ENCODE results near the gene ZNF3.
"Not testable (repeated sequence)": the region's sequence is repeated elsewhere in the genome, so short reads cannot be mapped to it uniquely, and the experiment has no call there.

ZNF3 gene

GRCh38 chr7:100081535-100082102 lies at the start of gene ZNF3:
ZNF3 (minus strand) TSS chr7:100081723; CDS start chr7:100077357, 4,366 bp downstream.
- peak; percentile 80 for DNase-seq

GRCh38 chr7:100130608-100131453 lies 49.3 kb upstream of the ZNF3 start:
- DNase-seq = no peak

DNA sequence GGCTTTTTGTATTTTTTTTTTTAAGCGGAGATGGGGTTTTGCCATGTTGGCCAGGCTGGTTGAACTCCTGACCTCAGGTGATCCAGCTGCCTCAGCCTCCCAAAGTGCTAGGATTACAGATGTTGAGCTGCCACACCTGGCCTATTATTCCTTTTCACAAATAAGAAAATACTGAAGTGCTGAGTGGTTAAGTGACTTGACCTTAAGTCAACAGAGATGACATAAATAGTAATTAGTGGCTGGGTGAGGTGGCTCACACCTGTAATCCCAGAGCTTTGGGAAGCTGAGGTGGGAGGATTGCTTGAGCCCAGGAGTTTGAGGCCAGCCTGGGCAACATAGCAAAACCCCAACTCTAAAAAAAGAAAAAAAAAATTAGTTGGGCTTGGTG lies 48.7 kb upstream of the ZNF3 start:
- not testable (repeated sequence) for DNase-seq

DNA sequence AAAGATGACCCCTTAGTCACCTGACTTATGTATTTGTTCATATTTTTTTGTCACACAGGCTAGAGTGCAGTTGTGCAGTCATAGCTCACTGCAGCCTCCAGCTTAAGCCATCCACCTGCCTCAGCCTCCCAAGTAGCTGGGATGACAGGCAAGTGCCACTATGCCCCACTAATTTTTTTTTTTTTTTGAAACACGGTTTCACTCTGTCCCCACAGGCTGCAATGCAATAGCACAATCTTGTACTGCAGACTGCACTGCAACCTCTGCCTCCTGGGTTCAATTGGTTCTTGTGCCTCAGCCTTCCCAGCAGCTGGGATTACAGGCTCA lies 47.1 kb upstream of the ZNF3 start:
- DNase-seq = no peak

DNA sequence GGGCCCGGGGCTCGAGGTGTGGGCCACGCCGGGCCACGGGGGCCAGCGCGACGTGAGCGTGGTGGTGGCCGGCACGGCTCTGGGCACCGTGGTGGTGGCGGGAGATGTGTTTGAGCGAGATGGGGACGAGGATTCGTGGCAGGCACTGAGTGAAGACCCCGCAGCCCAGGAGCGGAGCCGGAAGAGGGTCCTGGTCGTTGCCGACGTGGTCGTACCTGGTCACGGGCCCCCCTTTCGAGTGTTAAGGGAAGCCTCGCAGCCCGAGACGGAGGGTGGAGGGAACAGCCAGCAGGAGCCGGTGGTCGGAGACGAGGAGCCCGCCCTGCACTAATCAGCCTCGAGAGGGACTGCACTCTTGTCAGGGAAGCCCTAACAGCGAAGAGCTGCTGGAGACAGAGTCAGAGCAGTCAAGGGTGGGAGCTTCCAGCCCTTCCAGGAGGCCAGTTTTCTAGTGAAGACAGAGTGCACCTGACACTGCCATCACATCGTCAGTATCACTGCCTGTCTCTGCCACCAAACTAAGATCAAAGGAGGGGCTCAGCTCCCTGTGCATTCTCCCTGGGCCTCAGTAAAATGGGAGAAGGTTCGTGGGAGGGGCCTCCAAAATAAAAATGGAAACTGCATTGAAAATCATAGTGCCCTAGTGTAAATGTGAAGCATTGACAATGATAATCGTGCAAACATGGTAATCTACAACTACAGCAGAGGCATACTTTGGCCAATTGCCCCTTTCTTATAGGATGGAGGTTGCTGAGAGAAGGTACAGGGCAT lies 46.5 kb upstream of the ZNF3 start:
- no peak for DNase-seq

DNA sequence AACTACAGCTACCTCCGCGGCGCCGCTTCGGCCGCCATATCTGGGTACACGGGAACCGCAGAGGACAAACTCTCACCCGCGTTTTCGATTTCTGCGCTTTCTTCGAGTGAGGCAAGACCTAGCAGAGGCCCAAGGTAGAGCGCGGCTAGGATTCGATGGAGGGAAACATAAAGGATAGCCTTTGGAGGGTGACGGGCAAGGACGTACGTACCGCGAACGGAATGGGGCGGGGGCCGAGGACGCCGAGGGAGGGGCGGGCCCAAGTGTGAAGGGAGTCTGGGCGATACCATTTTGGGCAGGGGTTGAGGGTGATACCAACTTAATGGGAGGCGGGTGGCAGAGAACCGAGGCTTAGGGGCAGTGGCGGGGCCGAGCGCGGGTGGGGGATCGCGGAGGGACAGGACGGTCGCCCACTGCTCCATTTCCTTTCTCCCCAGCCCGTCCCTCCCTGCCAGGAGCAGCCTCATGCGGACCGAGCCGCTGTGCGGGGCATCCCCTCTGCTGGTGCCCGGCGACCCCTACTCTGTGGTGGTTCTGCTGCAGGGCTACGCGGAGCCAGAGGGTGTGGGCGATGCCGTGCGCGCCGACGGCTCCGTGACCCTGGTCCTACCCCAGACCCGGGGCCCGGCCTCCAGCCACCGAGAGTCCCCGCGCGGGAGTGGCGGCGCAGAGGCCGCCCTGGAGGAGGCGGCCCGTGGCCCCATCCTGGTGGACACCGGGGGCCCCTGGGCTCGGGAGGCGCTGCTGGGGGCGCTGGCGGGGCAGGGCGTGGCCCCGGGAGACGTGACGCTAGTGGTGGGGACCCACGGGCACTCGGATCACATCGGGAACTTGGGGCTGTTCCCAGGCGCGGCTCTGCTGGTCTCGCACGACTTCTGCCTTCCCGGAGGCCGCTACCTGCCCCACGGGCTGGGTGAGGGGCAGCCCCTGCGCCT lies 45.7 kb upstream of the ZNF3 start, which contains the start of gene MBLAC1:
TSS of gene MBLAC1 (plus strand) at position 37 of the 935 bp plus-strand sequence. CDS start at position 466, 429 bp downstream.
- peak; percentile 68 for DNase-seq

DNA sequence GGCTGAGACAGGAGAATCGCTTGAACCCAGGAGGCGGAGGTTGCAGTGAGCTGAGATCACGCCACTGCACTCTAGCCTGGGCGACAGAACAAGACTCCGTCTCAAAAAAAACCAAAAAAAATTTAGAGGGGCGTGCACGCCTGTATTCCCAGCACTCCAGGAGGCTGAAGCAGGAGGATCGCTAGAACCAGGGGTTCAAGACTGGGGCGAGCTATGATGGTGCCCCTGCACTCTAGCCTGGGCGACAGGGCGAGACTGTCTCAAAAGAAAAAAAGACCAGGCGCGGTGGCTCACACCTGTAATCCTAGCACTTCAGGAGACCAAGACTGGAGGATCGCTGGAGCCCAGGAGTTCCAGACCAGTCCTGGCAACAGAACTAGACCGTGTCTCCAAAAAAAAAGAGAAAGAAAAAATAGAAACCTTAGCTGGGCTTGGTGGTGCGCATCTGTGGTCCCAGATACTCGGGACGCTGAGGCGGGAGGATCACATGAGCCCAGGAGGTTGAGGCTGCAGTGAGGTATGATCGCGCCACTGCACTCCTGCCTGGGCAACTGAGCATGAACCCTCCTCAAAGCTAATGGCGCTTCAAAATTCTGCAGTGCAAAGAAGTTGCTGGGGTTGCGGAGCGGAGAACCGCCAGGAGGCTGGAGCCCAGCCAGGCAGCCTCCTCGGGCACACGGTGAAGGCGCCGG lies 44.9 kb upstream of the ZNF3 start:
- no peak for DNase-seq

DNA sequence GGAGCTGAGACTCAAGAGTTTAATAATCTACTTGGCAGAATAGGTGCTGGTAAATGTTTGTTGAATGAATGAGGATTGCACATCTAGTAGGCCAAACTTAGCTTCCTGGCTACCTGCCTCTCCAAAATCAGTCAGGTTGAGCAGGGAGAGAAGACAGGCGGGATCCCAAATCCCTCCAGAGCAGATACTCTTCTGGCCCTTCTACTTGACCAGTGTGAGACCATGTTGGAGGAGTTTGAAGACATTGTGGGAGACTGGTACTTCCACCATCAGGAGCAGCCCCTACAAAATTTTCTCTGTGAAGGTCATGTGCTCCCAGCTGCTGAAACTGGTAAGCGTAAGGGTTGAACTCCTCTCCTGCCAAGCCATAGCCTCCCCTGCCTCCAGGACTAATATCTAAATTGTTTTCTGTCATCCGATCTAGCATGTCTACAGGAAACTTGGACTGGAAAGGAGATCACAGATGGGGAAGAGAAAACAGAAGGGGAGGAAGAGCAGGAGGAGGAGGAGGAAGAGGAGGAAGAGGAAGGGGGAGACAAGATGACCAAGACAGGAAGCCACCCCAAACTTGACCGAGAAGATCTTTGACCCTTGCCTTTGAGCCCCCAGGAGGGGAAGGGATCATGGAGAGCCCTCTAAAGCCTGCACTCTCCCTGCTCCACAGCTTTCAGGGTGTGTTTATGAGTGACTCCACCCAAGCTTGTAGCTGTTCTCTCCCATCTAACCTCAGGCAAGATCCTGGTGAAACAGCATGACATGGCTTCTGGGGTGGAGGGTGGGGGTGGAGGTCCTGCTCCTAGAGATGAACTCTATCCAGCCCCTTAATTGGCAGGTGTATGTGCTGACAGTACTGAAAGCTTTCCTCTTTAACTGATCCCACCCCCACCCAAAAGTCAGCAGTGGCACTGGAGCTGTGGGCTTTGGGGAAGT lies 43.0 kb upstream of the ZNF3 start:
- no peak for DNase-seq

DNA sequence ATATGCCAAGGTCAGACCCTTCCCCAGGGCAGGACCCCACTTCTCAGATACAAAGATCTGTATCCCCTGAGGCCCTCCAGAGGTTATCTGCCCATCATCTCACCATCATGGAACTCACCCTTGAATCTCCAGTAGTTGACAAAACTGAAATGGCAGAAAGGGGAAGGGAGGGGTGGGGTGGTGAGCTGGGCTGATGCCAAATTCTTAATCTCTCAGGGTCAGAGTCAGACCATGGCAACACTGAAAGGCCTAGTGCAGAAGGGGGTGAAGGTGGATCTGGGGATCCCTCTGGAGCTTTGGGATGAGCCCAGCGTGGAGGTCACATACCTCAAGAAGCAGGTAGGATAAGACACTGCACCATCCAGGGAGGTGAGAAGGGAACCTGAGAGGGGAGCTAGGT lies 41.0 kb upstream of the ZNF3 start:
- DNase-seq = no peak

DNA sequence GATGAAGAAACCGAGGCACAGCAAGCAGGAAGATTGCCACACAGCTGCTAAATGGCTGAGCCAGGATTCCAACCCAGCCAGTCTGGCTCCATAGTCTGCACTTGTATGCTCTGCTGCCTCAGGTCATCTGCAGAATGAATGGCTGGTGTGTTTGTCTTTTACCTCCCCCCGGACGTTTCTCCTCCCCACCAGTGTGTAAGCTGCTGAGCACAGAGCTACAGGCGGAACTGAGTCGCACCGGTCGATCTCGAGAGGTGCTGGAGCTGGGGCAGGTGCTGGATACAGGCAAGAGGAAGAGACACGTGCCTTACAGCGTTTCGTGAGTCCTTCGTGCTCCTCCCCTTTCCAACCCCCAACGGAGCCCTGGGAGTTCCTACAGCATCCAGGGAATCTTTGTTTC lies 40.5 kb upstream of the ZNF3 start:
- peak; percentile 40 for DNase-seq

DNA sequence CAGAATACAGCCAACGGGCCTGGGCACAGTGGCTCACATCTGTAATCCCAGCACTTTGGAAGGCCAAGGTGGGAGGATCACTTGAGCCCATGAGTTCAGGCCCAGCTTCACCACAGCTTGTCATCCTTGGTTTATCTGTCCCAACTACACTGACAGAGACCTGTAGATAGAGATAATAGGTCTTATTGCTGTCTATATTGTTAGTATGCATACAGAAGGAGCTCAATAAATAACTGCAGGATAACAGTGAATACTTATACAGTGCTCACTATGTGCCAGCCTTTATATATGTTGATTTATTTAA lies 39.2 kb upstream of the ZNF3 start:
- DNase-seq = no peak

DNA sequence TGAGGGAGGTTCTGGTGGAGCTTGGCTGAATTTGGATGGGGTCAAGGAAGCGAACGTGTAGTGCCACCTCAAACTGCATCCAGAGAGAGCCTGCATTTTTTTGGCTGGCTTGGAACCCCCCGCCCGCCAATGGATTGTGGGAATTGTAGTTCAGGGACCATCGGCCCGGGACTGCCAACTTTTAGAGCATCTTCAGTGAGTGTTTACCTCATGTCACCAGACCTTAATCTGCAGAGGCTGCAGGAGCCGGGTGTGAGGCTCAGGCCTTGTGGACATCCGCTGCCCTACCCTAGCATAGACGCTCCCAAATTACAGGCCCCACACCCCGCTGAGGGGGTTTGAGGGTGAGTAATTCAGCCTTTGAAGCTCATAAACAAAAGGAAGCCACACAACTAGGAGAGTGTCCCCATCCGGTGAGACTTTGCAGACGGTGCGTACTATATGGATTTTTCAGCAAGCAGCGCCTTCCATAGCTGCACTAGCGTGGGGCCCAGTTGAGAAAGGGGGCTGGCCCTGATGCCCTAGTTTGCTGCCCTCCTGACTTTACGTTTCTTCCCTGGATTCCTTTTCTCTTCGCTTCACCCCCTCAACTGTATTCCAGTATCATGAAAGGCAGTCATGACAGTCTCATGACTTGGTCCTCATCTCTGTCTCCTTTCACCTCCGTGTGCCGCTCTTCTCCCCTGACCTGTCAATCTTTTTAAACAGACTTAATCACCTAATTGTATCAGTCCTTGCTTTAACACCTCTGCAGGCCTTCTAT lies 38.6 kb upstream of the ZNF3 start:
- DNase-seq = no peak

DNA sequence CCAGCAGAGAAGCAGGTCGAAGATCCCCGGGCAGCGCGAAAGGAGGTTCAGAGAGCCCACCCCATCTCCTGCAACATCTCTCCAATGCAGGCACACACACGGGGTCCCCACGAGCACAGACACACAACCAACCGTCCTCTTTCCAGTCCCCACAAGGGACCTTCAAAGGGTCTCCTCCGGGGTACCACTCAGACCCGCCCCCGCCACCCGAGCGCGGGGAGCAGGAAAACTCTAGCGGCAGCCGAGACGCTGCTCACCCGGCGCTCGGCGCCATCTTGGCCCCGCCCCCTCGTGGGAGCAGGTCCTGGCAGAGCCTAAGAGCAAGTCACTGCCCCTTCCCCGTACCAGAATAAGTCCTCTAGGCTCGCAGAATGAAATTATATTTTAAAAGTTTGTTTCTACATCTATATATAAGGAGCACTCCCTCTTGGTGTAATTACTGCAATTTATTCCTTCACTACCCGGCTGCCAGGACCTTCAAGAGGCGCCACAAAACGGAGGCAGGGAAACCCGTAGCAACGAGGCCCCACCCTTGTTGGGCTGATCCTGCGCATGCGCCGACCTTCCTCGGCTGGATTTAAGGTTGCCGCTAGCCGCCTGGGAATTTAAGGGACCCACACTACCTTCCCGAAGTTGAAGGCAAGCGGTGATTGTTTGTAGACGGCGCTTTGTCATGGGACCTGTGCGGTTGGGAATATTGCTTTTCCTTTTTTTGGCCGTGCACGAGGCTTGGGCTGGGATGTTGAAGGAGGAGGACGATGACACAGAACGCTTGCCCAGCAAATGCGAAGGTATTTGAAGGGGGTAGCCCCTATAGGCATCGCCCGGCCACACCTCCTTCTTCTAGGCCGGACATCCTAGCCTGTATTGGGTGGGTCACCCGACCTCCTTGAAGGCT lies 37.8 kb upstream of the ZNF3 start, which contains the start of the genes CNPY4 and TAF6:
TSS of gene CNPY4 (plus strand) at position 563 of the 898 bp plus-strand sequence. CDS start at position 674, 111 bp downstream.
TSS of gene TAF6 (minus strand) at position 287 of the 898 bp plus-strand sequence. CDS start 5,149 bp downstream, outside the sequence.
- DNase-seq = peak; percentile 81

GRCh38 chr7:100118388-100119071 lies 37.0 kb upstream of the ZNF3 start:
- no peak for DNase-seq

GRCh38 chr7:100115026-100115425 lies 33.5 kb upstream of the ZNF3 start:
- DNase-seq = no peak

- DNase-seq = no peak
These were observed 30.4 kb upstream of the ZNF3 start for GRCh38 chr7:100111914-100112313.

GRCh38 chr7:100111156-100111555 lies 29.6 kb upstream of the ZNF3 start:
- no peak for DNase-seq

DNA sequence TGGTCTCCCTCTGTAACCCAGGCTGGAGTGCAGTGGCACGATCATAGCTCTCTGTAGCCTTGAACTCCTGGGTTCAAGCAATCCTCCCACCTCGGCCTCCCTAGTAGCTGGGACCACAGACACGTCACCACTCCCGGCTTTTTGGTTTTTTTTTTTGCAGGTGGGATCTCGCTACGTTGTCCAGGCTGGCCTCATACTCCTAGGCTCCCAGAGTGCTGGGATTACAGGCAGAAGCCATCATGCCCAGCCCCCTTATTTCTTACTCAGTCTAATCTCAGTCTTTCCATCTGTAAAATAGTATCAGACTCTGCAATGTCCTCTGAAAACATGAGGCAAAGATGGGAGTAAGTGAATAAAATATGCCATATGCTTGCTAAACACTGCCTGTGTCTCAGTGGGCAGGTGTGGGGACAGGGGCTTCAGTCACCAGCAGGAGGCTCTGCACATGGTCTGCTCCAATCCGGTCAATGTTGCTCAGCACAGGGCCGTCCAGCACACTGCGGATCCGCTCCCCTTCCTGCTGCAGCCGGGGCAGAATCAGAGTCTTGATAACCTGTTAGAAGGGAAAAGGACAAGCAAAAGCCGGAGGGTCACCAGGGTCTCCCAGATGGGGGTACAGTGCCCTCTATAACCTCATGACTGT lies 28.1 kb upstream of the ZNF3 start:
- no peak for DNase-seq

Data from NCI-H1436 treated with DMSO at 0.1 percent for 48 hours (cell line).